Ovary (tissue), 9 donors: ENCODE data around the gene COL4A1. TPM values are rescaled to one million over a fixed set of nuclear protein-coding genes. Genes with fewer than 3 reads are reported as not detected.

Experiments used
- DNase-seq, 5 donors: peaks; one replicate each; pipeline ENCODE4 v3.0.0-alpha.2; 2019 to 2020
- H3K27ac ChIP-seq, 2 donors: fragments of 200-600 bp; one replicate each; pipeline versions ENCODE4 v1.5.1 to v1.8.0; 2019 to 2022
- H3K27me3 ChIP-seq: fragments of 200-600 bp; one replicate; pipeline ENCODE4 v1.8.0; 2022
- H3K36me3 ChIP-seq: fragments of 200-600 bp; sonication (generic); one replicate; pipeline ENCODE4 v1.5.1; 2019
- H3K4me1 ChIP-seq: one replicate; pipeline ENCODE4 v1.8.1; 2013; ENCODE audit warnings: mild to moderate bottlenecking, moderate library complexity; ENCODE audit not compliant: insufficient read depth
- H3K4me3 ChIP-seq: fragments of 200-600 bp; sonication (generic); one replicate; pipeline ENCODE4 v1.5.1; 2017
- H3K9me3 ChIP-seq, 2 donors: fragments of 200-600 bp in 1 of 2; sonication (generic) in 1 of 2; one replicate each; pipeline versions ENCODE4 v1.5.1 to v1.8.1; 2013 to 2019; ENCODE audit warnings: mild to moderate bottlenecking in 1 of 2, moderate library complexity in 1 of 2
- EP300 ChIP-seq: sonication (generic); formaldehyde crosslinking; IDR thresholded peaks from one replicate; pipeline ENCODE4 v1.6.1; 2017; ENCODE audit warnings: antibody characterized with exemption
- POLR2A ChIP-seq: fragments of 450-650 bp; IDR thresholded peaks from one replicate; pipeline ENCODE4 v1.6.1; 2017; ENCODE audit warnings: antibody characterized with exemption, mild to moderate bottlenecking, moderate library complexity
- WGBS, 3 donors: extraction: QIAGEN DNeasy Blood & Tissue Kit in 1 of 3; methylation state at CpG; one replicate each; pipeline versions ENCODE4 v1.1.5 to v1.1.7; 2013 to 2017; 5-methylcytosine and 5-hydroxymethylcytosine counted together
- intact Hi-C, 4 donors: fragments of 100-400 bp; cut with DNase I; formaldehyde crosslinking; loops; one replicate each; pipeline versions ENCODE4 v1.11.0 to v1.15.1; 2022 to 2023
- polyA plus RNA-seq, 2 donors: library from polyadenylated mRNA; stranded (reverse); fragments of 200-250 nt in 1 of 2; fragments of 350-450 nt in 1 of 2; fragmentation: Illumina TruSeq in 1 of 2; extraction: RNeasy Lipid Tissue Mini Kit (QIAGEN cat#74804) in 1 of 2; gene quantifications; one replicate each; pipeline ENCODE4 v1.2.3, GENCODE V29; 2013 to 2014
- total RNA-seq, 7 donors: library from RNA; depleted of rRNA in 2 of 7; stranded (reverse); fragments of >200 nt in 2 of 7; fragmentation: NEBNext Ultra II Directional in 3 of 7; extraction: Animal tissue kit (Norgen Biotek cat#: 25700) in 3 of 7; gene quantifications; one replicate each; pipeline versions ENCODE4 v1.1.0 to v1.2.4, GENCODE V29; 2016 to 2023
- TF ChIP-seq, protein P1 (sequence below), 3 donors: fragments of 450-650 bp in 2 of 3; fragments of 200-600 bp in 1 of 3; IDR thresholded peaks; one replicate each; pipeline versions ENCODE4 v1.5.1 to v1.8.0; 2016 to 2022; ENCODE audit warnings: antibody characterized with exemption in 3 of 3, mild to moderate bottlenecking in 1 of 3
- donor health status: DM: no; HTN: no; CAD: no; lungs with moderate emphysema.
- donor health status: DM: no; HTN: no; CAD: no.
- donor health status: Bipolar disorder and iron deficiency.
- donor health status: DM: yes; HTN: yes; CAD: no.
- donor health status: DM: no; HTN: no; CAD: no.
- donor health status: DM: yes; HTN: yes; CAD: no.

The COL4A1 gene
- total and polyA plus RNA-seq, 9 donors = 42.3 to 421 (median 87.5) TPM

DNA sequence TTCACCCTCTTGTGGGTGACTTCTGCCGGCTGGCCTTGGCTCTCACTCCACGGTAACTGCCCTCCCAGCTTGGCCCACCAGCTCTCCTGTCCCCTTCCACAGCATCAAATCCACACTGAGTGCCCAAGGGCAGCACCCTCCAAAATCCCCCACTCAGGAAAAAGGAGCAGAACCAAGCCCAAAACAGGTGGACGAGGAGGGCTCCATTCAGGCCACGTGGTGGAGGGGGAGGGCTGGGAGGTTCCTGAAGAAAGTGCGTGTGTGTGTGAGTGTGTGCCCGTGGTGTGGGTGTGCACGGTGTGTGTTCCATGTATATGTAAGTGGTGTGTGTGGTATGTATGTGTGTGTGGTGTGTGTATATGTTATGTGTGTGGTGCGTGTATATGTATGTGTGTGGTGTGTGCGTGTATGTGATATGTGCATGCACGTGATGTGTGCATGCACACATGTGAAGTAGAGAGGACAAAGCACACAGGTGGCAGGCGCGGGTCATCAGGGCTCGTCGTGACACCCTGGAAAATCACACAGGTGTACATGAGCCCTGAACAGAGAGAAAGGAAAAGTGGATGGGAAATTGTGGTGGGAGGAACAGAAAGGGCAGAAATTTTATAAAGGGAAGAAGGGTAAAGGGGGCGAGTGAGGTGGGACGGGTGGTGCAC is 76.9 kb downstream of the COL4A1 start:
- no peak for DNase-seq
- no peak overlapping the region for H3K4me3 ChIP-seq

DNA sequence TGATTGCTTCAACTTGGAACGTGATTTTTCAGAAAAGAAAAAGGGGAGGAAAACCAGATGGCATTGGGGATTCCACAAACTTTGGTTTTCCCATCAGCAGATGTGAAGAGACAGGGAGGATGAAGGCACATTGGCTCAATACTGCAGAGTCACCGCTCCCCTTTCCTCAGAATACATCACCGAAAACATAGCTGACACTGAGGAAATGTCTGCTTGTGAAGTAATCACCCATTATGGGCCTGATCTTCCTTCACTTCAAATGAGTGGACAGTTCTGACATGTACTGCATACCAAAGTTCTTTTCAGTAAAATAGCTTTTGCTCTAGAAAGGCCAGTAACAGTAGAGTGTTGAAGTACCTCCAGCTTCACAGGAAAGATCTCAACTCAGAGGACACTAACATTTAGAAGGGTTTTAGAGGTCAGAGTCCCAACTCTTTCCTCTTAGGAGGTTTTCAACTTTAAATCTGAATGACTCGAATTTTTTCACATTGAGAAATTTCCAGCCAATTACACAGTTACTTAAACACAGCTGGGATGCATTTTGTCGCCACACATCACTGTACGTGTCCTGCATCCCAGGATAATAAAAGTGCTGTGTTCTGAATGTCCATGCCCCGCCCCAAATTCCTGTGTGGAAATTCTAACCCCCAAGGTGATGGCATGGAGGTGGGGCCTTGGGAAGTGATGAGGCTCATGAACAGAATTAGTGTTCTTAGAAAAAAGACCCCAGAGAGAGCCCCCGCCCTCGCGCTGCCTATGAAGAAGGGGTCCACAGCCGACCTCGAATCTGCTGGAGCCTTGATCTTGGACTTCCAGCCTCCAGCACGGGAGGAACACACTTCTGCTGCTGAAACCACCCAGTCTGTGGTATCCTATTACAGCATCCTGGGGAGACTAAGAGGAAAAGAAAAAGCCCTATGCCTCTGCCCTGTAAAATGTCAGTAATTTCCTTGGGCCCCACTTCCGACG is 77.7 kb downstream of the COL4A1 start:
- no peaks in the 10 kb centered on the region for H3K36me3 ChIP-seq
- 86 to 92% (median 87%) methylated on average over 15 of the region's 15 CpGs for WGBS, 3 donors
- no peak overlapping the region for H3K4me3 ChIP-seq
- TF ChIP-seq, protein P1, sequence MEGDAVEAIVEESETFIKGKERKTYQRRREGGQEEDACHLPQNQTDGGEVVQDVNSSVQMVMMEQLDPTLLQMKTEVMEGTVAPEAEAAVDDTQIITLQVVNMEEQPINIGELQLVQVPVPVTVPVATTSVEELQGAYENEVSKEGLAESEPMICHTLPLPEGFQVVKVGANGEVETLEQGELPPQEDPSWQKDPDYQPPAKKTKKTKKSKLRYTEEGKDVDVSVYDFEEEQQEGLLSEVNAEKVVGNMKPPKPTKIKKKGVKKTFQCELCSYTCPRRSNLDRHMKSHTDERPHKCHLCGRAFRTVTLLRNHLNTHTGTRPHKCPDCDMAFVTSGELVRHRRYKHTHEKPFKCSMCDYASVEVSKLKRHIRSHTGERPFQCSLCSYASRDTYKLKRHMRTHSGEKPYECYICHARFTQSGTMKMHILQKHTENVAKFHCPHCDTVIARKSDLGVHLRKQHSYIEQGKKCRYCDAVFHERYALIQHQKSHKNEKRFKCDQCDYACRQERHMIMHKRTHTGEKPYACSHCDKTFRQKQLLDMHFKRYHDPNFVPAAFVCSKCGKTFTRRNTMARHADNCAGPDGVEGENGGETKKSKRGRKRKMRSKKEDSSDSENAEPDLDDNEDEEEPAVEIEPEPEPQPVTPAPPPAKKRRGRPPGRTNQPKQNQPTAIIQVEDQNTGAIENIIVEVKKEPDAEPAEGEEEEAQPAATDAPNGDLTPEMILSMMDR (IDR thresholded peaks at IDR 0.05) = no peak
- TF ChIP-seq POLR2A (no peak), EP300 (no peak)
- intact Hi-C loops = loop anchor here in 1 of 4 donors (10.0 kb wide), 1 partner anchor 186 kb away; no protein-coding TSS in a partner anchor
- H3K4me1 ChIP-seq = peaks cover 7% of the 10 kb centered on the region
- DNase-seq = no peak
- H3K27me3 ChIP-seq = no peaks in the 10 kb centered on the region
- no peak overlapping the region for H3K27ac ChIP-seq
- H3K9me3 ChIP-seq = no peaks in the 10 kb centered on the region

More for the DNA sequence above, 76.9 kb downstream of the COL4A1 start:
- TF ChIP-seq POLR2A (no peak), EP300 (no peak)
- TF ChIP-seq, protein P1 (IDR thresholded peaks at IDR 0.05) = no peak
- 93 to 94% (median 94%) methylated on average over 16 of the region's 16 CpGs for WGBS, 3 donors
- intact Hi-C loops = loop anchor here in 1 of 4 donors (10.0 kb wide), 1 partner anchor 185 kb away; no protein-coding TSS in a partner anchor
- Histone ChIP-seq H3K36me3 (no peaks in the 10 kb centered on the region), H3K4me1 (peaks cover 7% of the 10 kb centered on the region), H3K27ac (no peak overlapping the region), H3K27me3 (no peaks in the 10 kb centered on the region), H3K9me3 (no peaks in the 10 kb centered on the region)

DNA sequence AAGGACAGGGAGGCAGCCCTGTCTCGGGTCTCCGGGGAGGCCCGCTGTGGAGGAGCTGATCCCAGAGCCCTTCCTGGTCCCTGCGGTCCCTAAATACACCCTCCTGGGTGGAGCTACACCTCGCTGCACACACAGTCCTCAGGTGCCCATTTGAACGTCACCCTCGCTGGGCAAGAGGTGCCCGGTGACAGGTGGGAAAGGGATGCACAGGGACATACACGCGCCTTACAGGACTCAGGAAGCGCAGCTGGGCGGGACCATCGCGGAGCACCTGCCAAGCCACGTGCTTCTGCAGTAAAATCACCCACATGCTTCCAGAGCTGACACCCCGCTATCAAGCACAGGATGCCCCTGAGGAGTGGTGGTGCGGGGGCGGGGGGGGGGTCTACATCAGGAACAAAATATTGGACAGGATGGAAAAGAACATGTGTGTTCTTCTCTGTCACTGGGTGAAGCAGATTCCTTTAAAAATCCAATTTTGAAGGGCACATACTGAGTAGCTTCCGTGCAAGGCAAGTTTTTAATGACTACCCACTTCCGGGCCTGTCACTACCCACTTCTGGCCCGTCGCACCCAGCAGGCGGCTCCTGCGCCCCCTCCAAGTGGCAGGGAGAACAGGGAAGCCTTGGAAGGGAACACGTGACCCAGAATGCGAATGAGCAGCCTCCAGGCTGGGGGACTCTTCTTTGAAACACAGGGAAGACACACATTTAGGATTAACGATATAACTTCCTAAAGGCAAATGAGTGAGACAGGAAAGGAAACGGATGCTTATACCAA is 78.9 kb downstream of the COL4A1 start:
- no peaks in the 10 kb centered on the region for H3K9me3 ChIP-seq
- 90 to 93% (median 92%) methylated on average over 28 of the region's 28 CpGs for whole genome bisulfite sequencing, 3 donors

More for the DNA sequence above, 78.9 kb downstream of the COL4A1 start:
- Histone ChIP-seq H3K27me3 (no peaks in the 10 kb centered on the region), H3K27ac (no peak overlapping the region), H3K4me1 (peaks cover 3% of the 10 kb centered on the region), H3K36me3 (no peaks in the 10 kb centered on the region), H3K4me3 (no peak overlapping the region)
- DNase-seq = no peak
- intact Hi-C loops = loop anchor here in 1 of 4 donors (10.0 kb wide), 1 partner anchor 187 kb away; no protein-coding TSS in a partner anchor
- TF ChIP-seq EP300 (no peak), POLR2A (no peak)
- TF ChIP-seq, protein P1 (IDR thresholded peaks at IDR 0.05) = no peak
